HFFc6 (cell line): ENCODE measurements around the gene FBXW4. TPM values are rescaled to one million over a fixed set of nuclear protein-coding genes. Genes with fewer than 3 reads are reported as not detected.

Experiments
- DNase-seq: peaks from one replicate; pipeline ENCODE4 v3.0.0-alpha.2; 2018
- H3K27ac Mint-ChIP-seq: 2 replicates; pipeline ENCODE4 v1.8.0; 2020; ENCODE audit warnings: mild to moderate bottlenecking, mixed read lengths
- H3K27me3 Mint-ChIP-seq: 2 replicates; pipeline ENCODE4 v1.8.0; 2021; ENCODE audit warnings: mild to moderate bottlenecking, moderate library complexity, mixed read lengths; ENCODE audit not compliant: insufficient read depth
- H3K36me3 Mint-ChIP-seq: 2 replicates; pipeline ENCODE4 v1.8.0; 2021; ENCODE audit warnings: low read depth, mixed read lengths
- H3K4me1 Mint-ChIP-seq: 2 replicates; pipeline ENCODE4 v1.8.0; 2020; ENCODE audit warnings: low read depth, mixed read lengths
- H3K4me3 Mint-ChIP-seq: 2 replicates; pipeline ENCODE4 v1.8.0; 2020; ENCODE audit warnings: mild to moderate bottlenecking, moderate library complexity, mixed read lengths
- H3K9me3 Mint-ChIP-seq: 2 replicates; pipeline ENCODE4 v1.8.0; 2020; ENCODE audit warnings: mild to moderate bottlenecking, mixed read lengths
- CTCF ChIP-seq: fragments of 200-600 bp; sonication (generic); IDR thresholded peaks from 2 replicates; pipeline ENCODE4 v1.5.0; 2021; ENCODE audit warnings: antibody characterized with exemption, mild to moderate bottlenecking
- total RNA-seq, 6 experiments: library from RNA; stranded (reverse); fragmentation: NEBNext Ultra II Directional; extraction: Animal tissue kit (Norgen Biotek cat#: 25700); gene quantifications; 2 replicates in 1 of 6; 3 replicates in 5 of 6; pipeline ENCODE4 v1.2.3, GENCODE V29; 2021

The FBXW4 gene
- total RNA-seq, 6 experiments from 2014 or later: 22.9 to 33.3 (median 28.8) TPM

DNA sequence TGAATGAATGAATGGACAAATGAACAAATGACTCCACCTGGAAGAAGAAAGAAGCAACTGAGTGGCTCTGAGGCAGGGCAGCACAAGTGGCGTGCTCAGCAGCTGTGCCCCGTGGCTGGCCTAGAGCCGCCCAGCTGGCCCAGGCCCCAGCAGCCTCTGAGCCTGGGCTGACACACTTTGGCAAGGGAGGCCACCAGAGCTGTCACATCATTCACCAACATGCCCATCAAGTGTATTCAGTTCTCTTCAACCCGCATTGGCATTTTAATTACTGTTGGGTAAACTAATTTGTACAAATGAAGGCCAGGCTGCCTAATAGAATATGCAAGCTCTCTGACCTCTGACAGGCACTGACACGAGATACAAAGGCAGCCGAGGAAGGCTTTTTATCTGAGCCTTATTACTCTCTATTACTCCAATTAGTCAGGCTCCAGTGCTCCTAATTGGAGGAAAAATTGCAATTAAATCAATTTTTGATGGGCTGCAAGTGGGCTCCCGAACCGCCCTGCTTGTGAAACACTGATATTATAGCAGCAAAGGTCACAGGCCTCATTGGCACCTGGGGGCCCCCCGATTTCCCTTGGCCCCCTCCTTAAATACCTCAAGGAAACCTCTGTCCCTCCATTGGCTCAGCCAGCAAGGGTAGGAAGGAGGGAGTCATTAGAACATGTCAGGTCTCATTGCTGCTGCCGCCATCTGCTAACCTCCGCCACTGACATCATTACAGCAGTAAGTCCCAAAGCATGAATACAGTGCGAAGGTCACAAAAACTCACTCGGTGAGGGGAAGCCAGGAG, 64.9 kb downstream of the FBXW4 start:
- no peak for TF ChIP-seq CTCF
- Mint-ChIP-seq H3K4me3 (no peak overlapping the region), H3K9me3 (no peaks in the 10 kb centered on the region), H3K36me3 (peaks cover 6% of the 10 kb centered on the region), H3K27ac (no peak overlapping the region), H3K27me3 (no peaks in the 10 kb centered on the region), H3K4me1 (no peaks in the 10 kb centered on the region; the same call in 1 of the 2 replicates)
- DNase-seq: no peak

GRCh38 chr10:101625821-101626412, 69.1 kb downstream of the FBXW4 start:
- peaks cover 5% of the 10 kb centered on the region; the same call in 1 of the 2 replicates for H3K4me1 Mint-ChIP-seq

DNA sequence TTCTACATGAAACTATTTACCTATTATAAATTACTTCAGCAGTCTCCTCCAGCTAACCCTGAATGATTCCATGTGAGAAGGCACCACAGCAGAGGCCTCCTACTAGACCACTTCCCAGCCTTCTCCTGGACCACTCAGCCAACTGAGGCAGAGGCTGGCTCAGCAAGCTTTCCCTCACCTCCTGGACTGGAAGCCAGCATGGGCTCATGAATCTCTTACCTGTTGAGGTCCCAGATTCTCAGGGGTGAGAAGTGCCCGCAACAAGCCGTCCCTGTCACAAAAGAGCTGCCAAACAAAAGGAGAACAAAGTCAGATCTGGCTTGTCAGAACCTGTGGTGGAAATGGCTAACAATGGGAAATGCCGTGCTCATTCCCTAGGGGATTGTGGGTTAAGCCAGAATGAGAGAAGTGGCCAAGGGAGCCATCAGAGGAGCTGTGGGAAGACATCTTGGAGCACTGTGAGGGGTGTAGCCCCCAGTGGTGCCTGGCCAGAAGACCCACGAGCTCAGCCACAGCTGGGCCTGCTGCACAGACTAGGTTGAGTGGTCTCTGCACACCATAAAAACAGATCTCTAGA, 70.4 kb downstream of the FBXW4 start:
- Mint-ChIP-seq H3K27ac (no peak overlapping the region), H3K27me3 (no peaks in the 10 kb centered on the region), H3K36me3 (peaks cover 10% of the 10 kb centered on the region; the same call in 1 of the 2 replicates), H3K4me1 (peaks cover 5% of the 10 kb centered on the region; the same call in 1 of the 2 replicates), H3K9me3 (no peaks in the 10 kb centered on the region), H3K4me3 (no peak overlapping the region)
- TF ChIP-seq CTCF: no peak
- DNase-seq: no peak

More at GRCh38 chr10:101625821-101626412, 69.1 kb downstream of the FBXW4 start:
- peaks cover 16% of the 10 kb centered on the region for H3K36me3 Mint-ChIP-seq
- H3K9me3 Mint-ChIP-seq: no peaks in the 10 kb centered on the region
- no peak for DNase-seq
- H3K4me3 Mint-ChIP-seq: no peak overlapping the region
- H3K27ac Mint-ChIP-seq: no peak overlapping the region
- TF ChIP-seq CTCF: no peak
- H3K27me3 Mint-ChIP-seq: no peaks in the 10 kb centered on the region

GRCh38 chr10:101623528-101623927, 71.4 kb downstream of the FBXW4 start:
- Mint-ChIP-seq H3K27ac (no peak overlapping the region), H3K9me3 (no peaks in the 10 kb centered on the region), H3K4me1 (peaks cover 5% of the 10 kb centered on the region; the same call in 1 of the 2 replicates), H3K36me3 (peaks cover 10% of the 10 kb centered on the region; the same call in 1 of the 2 replicates), H3K4me3 (no peak overlapping the region), H3K27me3 (no peaks in the 10 kb centered on the region)
- DNase-seq: no peak
- no peak for TF ChIP-seq CTCF

DNA sequence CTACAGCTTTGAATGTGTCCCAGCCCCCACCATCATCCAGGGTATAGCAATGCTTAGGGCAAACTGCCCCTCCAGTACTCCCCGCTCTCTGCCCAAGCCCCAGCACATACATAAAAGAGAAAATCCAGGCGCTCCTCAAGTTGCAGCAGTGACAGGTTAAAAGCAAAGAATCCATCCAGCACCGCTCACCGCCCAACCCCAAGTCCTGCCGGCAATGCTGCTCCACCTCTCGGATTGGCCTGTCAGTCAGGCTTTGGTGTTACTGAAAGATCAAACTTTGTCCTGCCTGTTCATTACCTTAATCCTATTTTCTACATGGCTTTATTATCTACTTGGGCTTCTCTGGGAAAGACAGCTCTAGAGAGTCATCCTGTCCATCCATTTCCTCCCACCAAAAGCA, 75.0 kb downstream of the FBXW4 start:
- Mint-ChIP-seq H3K27ac (no peak overlapping the region), H3K27me3 (no peaks in the 10 kb centered on the region; the same call in 1 of the 2 replicates), H3K4me3 (no peak overlapping the region), H3K9me3 (no peaks in the 10 kb centered on the region), H3K36me3 (peaks cover 10% of the 10 kb centered on the region; the same call in 1 of the 2 replicates), H3K4me1 (peaks cover 5% of the 10 kb centered on the region; the same call in 1 of the 2 replicates)
- no peak for DNase-seq
- no peak for TF ChIP-seq CTCF
